ENCODE data around the gene PRDM11.

DNA sequence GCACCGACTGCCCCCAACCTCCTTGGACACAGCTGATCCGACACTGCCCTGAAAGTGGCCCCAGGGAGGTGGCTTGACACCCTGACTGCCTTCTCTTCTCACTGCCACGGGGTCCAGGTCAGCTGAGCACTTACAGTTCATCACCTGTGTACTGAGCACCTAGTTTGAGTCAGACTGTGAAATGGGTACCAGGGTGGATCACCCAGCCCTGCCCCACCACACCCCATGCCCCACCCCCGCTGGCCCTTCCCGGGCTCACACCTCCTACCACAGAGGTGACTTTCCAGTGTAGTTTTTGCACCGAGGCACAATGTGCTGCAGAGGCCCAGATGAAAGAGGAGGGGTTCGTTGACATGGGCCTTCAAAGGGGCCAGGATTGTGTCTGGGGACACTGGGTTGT is 59.5 kb downstream of the PRDM11 start:
- TF ChIP-seq, protein P1, sequence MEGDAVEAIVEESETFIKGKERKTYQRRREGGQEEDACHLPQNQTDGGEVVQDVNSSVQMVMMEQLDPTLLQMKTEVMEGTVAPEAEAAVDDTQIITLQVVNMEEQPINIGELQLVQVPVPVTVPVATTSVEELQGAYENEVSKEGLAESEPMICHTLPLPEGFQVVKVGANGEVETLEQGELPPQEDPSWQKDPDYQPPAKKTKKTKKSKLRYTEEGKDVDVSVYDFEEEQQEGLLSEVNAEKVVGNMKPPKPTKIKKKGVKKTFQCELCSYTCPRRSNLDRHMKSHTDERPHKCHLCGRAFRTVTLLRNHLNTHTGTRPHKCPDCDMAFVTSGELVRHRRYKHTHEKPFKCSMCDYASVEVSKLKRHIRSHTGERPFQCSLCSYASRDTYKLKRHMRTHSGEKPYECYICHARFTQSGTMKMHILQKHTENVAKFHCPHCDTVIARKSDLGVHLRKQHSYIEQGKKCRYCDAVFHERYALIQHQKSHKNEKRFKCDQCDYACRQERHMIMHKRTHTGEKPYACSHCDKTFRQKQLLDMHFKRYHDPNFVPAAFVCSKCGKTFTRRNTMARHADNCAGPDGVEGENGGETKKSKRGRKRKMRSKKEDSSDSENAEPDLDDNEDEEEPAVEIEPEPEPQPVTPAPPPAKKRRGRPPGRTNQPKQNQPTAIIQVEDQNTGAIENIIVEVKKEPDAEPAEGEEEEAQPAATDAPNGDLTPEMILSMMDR (IDR thresholded peaks at IDR 0.05), result no peak
- TF ChIP-seq POLR2A (IDR thresholded peaks at IDR 0.05), result no peak
